GM15510 (cell line): ENCODE results near the gene DUS1L.

ENCODE experiments used
- POLR2A ChIP-seq: IDR thresholded peaks from 3 replicates; pipeline ENCODE4 v1.6.1; 2011; ENCODE audit warnings: borderline replicate concordance; ENCODE audit not compliant: insufficient read length; ENCODE audit errors: extremely low read depth

DUS1L gene

GRCh38 chr17:82029391-82029790 is 36.2 kb downstream of the DUS1L start:
- no peak for TF ChIP-seq POLR2A

GRCh38 chr17:82028966-82029365 is 36.6 kb downstream of the DUS1L start:
- TF ChIP-seq POLR2A, result no peak

- TF ChIP-seq POLR2A, result no peak
Observed at GRCh38 chr17:82028246-82028645, 37.4 kb downstream of the DUS1L start.

GRCh38 chr17:82025401-82026107 is 40.0 kb downstream of the DUS1L start:
- TF ChIP-seq POLR2A, result no peak

- no peak for TF ChIP-seq POLR2A
Observed at GRCh38 chr17:82024859-82025258, 40.7 kb downstream of the DUS1L start.

GRCh38 chr17:82023447-82024241 is 42.0 kb downstream of the DUS1L start:
- no peak for TF ChIP-seq POLR2A

GRCh38 chr17:82022981-82023446 is 42.6 kb downstream of the DUS1L start, which contains the start of gene LRRC45:
Gene LRRC45, plus strand, starts transcription at chr17:82023305. Its CDS starts 339 bp downstream, at chr17:82023644.
- TF ChIP-seq POLR2A, result no peak

GRCh38 chr17:82022310-82022980 is 43.2 kb downstream of the DUS1L start, which contains the start of gene CENPX:
Gene CENPX, minus strand, starts transcription at chr17:82022878. Its CDS starts 17 bp downstream, at chr17:82022861.
- TF ChIP-seq POLR2A, result peak; percentile 72

- TF ChIP-seq POLR2A, result no peak
Observed at GRCh38 chr17:82021900-82022309, 43.7 kb downstream of the DUS1L start.

GRCh38 chr17:82021107-82021899 is 44.3 kb downstream of the DUS1L start:
- TF ChIP-seq POLR2A, result no peak

- no peak for TF ChIP-seq POLR2A
Observed at GRCh38 chr17:82020572-82021106, 45.0 kb downstream of the DUS1L start.

GRCh38 chr17:82019690-82020571 is 45.7 kb downstream of the DUS1L start:
- no peak for TF ChIP-seq POLR2A

- no peak for TF ChIP-seq POLR2A
Observed at GRCh38 chr17:82018989-82019689, 46.5 kb downstream of the DUS1L start.
